ENCODE measurements around the gene AGTR2.
"Not testable (repeated sequence)": the region's sequence is repeated elsewhere in the genome, so short reads cannot be mapped to it uniquely, and the experiment has no call there.

GRCh38 chrX:116217080-116217479, 46.5 kb downstream of the AGTR2 start:
- TF ChIP-seq CTCF (IDR thresholded peaks at IDR 0.05); REST (IDR thresholded peaks at IDR 0.05; ENCODE audit: insufficient read depth in 1 of 2, low read depth in 2 of 2, low read length in 1 of 2); POLR2AphosphoS5 (IDR thresholded peaks at IDR 0.05; ENCODE audit: low read depth, low read length); TCF7L2 (IDR thresholded peaks at IDR 0.05; ENCODE audit: low read depth, low read length): not testable (repeated sequence)
